ENCODE results near the gene ZMYM1.
A peak's percentile ranks its signal among the peaks of the same experiment; 100 is the strongest.
"Not testable (repeated sequence)": the region's sequence is repeated elsewhere in the genome, so short reads cannot be mapped to it uniquely, and the experiment has no call there.

Gene ZMYM1

GRCh38 chr1:35111106-35111505 is 31.9 kb downstream of the ZMYM1 start:
- Histone ChIP-seq H4K20me1 (no peaks in the 10 kb centered on the region), H3K27ac (no peak overlapping the region), H3K27me3 (no peaks in the 10 kb centered on the region), H3K9me3 (replicated peaks in 1 of 11) (peaks cover 0 to 7% (median 0%) of the 10 kb centered on the region in 11 experiments; a peak in 1 of 22 replicates), H3K36me3 (peaks cover 3 to 60% (median 19%) of the 10 kb centered on the region in 11 experiments; a peak in 19 of 22 replicates), H3K9ac (no peak overlapping the region), H3K4me2 (no peak overlapping the region), H3K4me3 (no peak overlapping the region), H3K4me1 (no peaks in the 10 kb centered on the region)
- no peak for TF ChIP-seq Cebpa-rat (IDR thresholded peaks at IDR 0.05)

- Histone ChIP-seq H3K4me3 (no peak overlapping the region), H3K4me1 (no peaks in the 10 kb centered on the region), H3K27me3 (no peaks in the 10 kb centered on the region), H3K9me3 (replicated peaks in 1 of 11) (peaks cover 0 to 1% (median 0%) of the 10 kb centered on the region in 11 experiments; a peak in 1 of 22 replicates), H3K27ac (no peak overlapping the region), H3K36me3 (peaks cover 3 to 56% (median 14%) of the 10 kb centered on the region in 11 experiments; a peak in 14 of 22 replicates), H4K20me1 (no peaks in the 10 kb centered on the region), H3K4me2 (no peak overlapping the region), H3K9ac (no peak overlapping the region)
- TF ChIP-seq Cebpa-rat (IDR thresholded peaks at IDR 0.05) = no peak
Measured at GRCh38 chr1:35112668-35113067, 33.5 kb downstream of the ZMYM1 start.

GRCh38 chr1:35115459-35116383 is 36.5 kb downstream of the ZMYM1 start:
- no peak for TF ChIP-seq Cebpa-rat (IDR thresholded peaks at IDR 0.05)
- H3K36me3 ChIP-seq = peaks cover 0 to 32% (median 9%) of the 10 kb centered on the region in 11 experiments; a peak in 12 of 22 replicates
- peaks cover 5 to 13% (median 7%) of the 10 kb centered on the region in 10 experiments; a peak in 15 of 20 replicates for H3K4me1 ChIP-seq

GRCh38 chr1:35120458-35121133 is 41.4 kb downstream of the ZMYM1 start:
- peaks cover 4 to 13% (median 10%) of the 10 kb centered on the region in 11 experiments for H3K9me3 ChIP-seq (replicated peaks in 1 of 11)
- H4K20me1 ChIP-seq = no peaks in the 10 kb centered on the region
- peak overlapping the region; percentile 27 to 72 (median 60); a peak in 17 of 22 replicates for H3K9ac ChIP-seq
- H3K4me3 ChIP-seq = peak overlapping the region; percentile 6 to 65 (median 36); a peak in 12 of 20 replicates
- H3K27ac ChIP-seq = peak overlapping the region in 4 of 11 experiments; percentile 28 to 40 (median 36); a peak in 3 of 22 replicates
- H3K4me2 ChIP-seq = peak overlapping the region; percentile 59 to 87 (median 79)
- no peak for TF ChIP-seq Cebpa-rat (IDR thresholded peaks at IDR 0.05)
- H3K4me1 ChIP-seq = peaks cover 8 to 16% (median 9%) of the 10 kb centered on the region in 10 experiments; a peak in 15 of 20 replicates
- peaks cover 0 to 9% (median 0%) of the 10 kb centered on the region in 11 experiments; a peak in 6 of 22 replicates for H3K36me3 ChIP-seq
- peaks cover 0 to 7% (median 0%) of the 10 kb centered on the region in 11 experiments; a peak in 4 of 22 replicates for H3K27me3 ChIP-seq

More at GRCh38 chr1:35115459-35116383, 36.5 kb downstream of the ZMYM1 start:
- no peak overlapping the region for H3K27ac ChIP-seq
- H3K27me3 ChIP-seq = peaks cover 0 to 5% (median 0%) of the 10 kb centered on the region in 11 experiments; a peak in 4 of 22 replicates
- H3K4me3 ChIP-seq = no peak overlapping the region
- H4K20me1 ChIP-seq = no peaks in the 10 kb centered on the region
- H3K9me3 ChIP-seq (replicated peaks in 1 of 11) = peaks cover 0 to 3% (median 0%) of the 10 kb centered on the region in 11 experiments; a peak in 1 of 22 replicates
- H3K4me2 ChIP-seq = no peak overlapping the region
- H3K9ac ChIP-seq = no peak overlapping the region

GRCh38 chr1:35122311-35122710 is 43.1 kb downstream of the ZMYM1 start:
- no peak overlapping the region for H3K27ac ChIP-seq
- no peak overlapping the region for H3K9ac ChIP-seq
- H3K27me3 ChIP-seq = peaks cover 0 to 7% (median 0%) of the 10 kb centered on the region in 11 experiments; a peak in 4 of 22 replicates
- no peaks in the 10 kb centered on the region for H4K20me1 ChIP-seq
- peaks cover 8 to 16% (median 11%) of the 10 kb centered on the region in 10 experiments; a peak in 15 of 20 replicates for H3K4me1 ChIP-seq
- H3K36me3 ChIP-seq = peaks cover 0 to 5% (median 0%) of the 10 kb centered on the region in 11 experiments; a peak in 2 of 22 replicates
- H3K9me3 ChIP-seq (replicated peaks in 1 of 11) = peaks cover 21 to 30% (median 28%) of the 10 kb centered on the region in 11 experiments
- no peak for TF ChIP-seq Cebpa-rat (IDR thresholded peaks at IDR 0.05)
- H3K4me2 ChIP-seq = no peak overlapping the region
- H3K4me3 ChIP-seq = no peak overlapping the region

GRCh38 chr1:35126546-35126945 is 47.4 kb downstream of the ZMYM1 start:
- no peak overlapping the region for H3K4me2 ChIP-seq
- 0 out of 20 replicates have a peak, but pooled peaks cover 0 to 4% (median 0%) of the 10 kb centered on the region in 10 experiments for H3K4me1 ChIP-seq
- no peaks in the 10 kb centered on the region for H3K27me3 ChIP-seq
- 0 out of 22 replicates have a peak, but pooled peaks cover 0 to 5% (median 0%) of the 10 kb centered on the region in 11 experiments for H3K36me3 ChIP-seq
- H4K20me1 ChIP-seq = no peaks in the 10 kb centered on the region
- peaks cover 58 to 70% (median 67%) of the 10 kb centered on the region in 11 experiments for H3K9me3 ChIP-seq (replicated peaks in 1 of 11)
- H3K27ac ChIP-seq = no peak overlapping the region
- H3K4me3 ChIP-seq = no peak overlapping the region; a peak in 1 of 20 replicates
- no peak overlapping the region for H3K9ac ChIP-seq
- TF ChIP-seq Cebpa-rat (IDR thresholded peaks at IDR 0.05) = no peak

GRCh38 chr1:35129080-35129479 is 49.9 kb downstream of the ZMYM1 start:
- H3K9me3 ChIP-seq (replicated peaks in 1 of 11) = peaks cover 58 to 73% (median 68%) of the 10 kb centered on the region in 11 experiments
- no peaks in the 10 kb centered on the region for H3K27me3 ChIP-seq
- 0 out of 20 replicates have a peak, but pooled peaks cover 0 to 4% (median 0%) of the 10 kb centered on the region in 10 experiments for H3K4me1 ChIP-seq
- H3K27ac ChIP-seq = no peak overlapping the region
- no peak overlapping the region for H3K4me2 ChIP-seq
- no peak overlapping the region for H3K9ac ChIP-seq
- no peaks in the 10 kb centered on the region for H4K20me1 ChIP-seq
- H3K36me3 ChIP-seq = 0 out of 22 replicates have a peak, but pooled peaks cover 0 to 5% (median 0%) of the 10 kb centered on the region in 11 experiments
- TF ChIP-seq Cebpa-rat (IDR thresholded peaks at IDR 0.05) = no peak
- H3K4me3 ChIP-seq = no peak overlapping the region

- Histone ChIP-seq H3K27me3 (no peaks in the 10 kb centered on the region), H3K4me2 (no peak overlapping the region), H3K4me3 (no peak overlapping the region), H3K4me1 (no peaks in the 10 kb centered on the region), H3K9ac (no peak overlapping the region), H3K27ac (no peak overlapping the region), H3K36me3 (no peaks in the 10 kb centered on the region), H4K20me1 (no peaks in the 10 kb centered on the region), H3K9me3 (replicated peaks in 1 of 11) (0 out of 22 replicates have a peak, but pooled peaks cover 0 to 2% (median 0%) of the 10 kb centered on the region in 11 experiments)
- TF ChIP-seq Cebpa-rat (IDR thresholded peaks at IDR 0.05) = no peak
Measured at GRCh38 chr1:35136780-35137179, 57.6 kb downstream of the ZMYM1 start.

- not testable (repeated sequence) for H4K20me1 ChIP-seq; H3K9ac ChIP-seq; H3K4me1 ChIP-seq; H3K4me2 ChIP-seq; H3K36me3 ChIP-seq; H3K4me3 ChIP-seq; H3K9me3 ChIP-seq (replicated peaks in 1 of 11); H3K27ac ChIP-seq; H3K27me3 ChIP-seq
Measured at GRCh38 chr1:35137590-35137989, 58.4 kb downstream of the ZMYM1 start.

- not testable (repeated sequence) for H3K27ac ChIP-seq; H3K4me2 ChIP-seq; H3K4me3 ChIP-seq; H3K27me3 ChIP-seq; H3K9me3 ChIP-seq (replicated peaks in 1 of 11); H4K20me1 ChIP-seq; H3K9ac ChIP-seq; H3K36me3 ChIP-seq; H3K4me1 ChIP-seq
Measured at GRCh38 chr1:35142294-35142693, 63.1 kb downstream of the ZMYM1 start.

GRCh38 chr1:35142728-35143127 is 63.5 kb downstream of the ZMYM1 start:
- not testable (repeated sequence) for H3K9me3 ChIP-seq (replicated peaks in 1 of 11); H3K36me3 ChIP-seq

More at GRCh38 chr1:35142728-35143127, 63.5 kb downstream of the ZMYM1 start:
- not testable (repeated sequence) for H3K27ac ChIP-seq, H4K20me1 ChIP-seq, H3K9ac ChIP-seq, H3K4me2 ChIP-seq, H3K27me3 ChIP-seq, H3K4me3 ChIP-seq, H3K4me1 ChIP-seq

Data from BLaER1 treated with 17β-estradiol and CSF1 and Interleukin-3, amounts not matched to agents 10 nM and 100 nM (cell line).